A549 (cell line): Measurements from ENCODE around the gene ARL6IP5. TPM values are rescaled to one million over a fixed set of nuclear protein-coding genes. Genes with fewer than 3 reads are reported as not detected.

Source experiments
- ATAC-seq, 2 experiments: fragments of 200-7000 bp in 1 of 2; fragments of >200 bp in 1 of 2; cut with Nextera tagmentation in 1 of 2; cut with Tn5 transposase in 1 of 2; 3 replicates each; pipeline versions ENCODE4 v1.8.0 to v1.9.1; 2018 to 2020; ENCODE audit warnings: mild to moderate bottlenecking in 1 of 2, moderate library complexity in 1 of 2
- CTCF ChIA-PET: fragments of 300-600 bp; sonication (Branson Sonifier 250); formaldehyde crosslinking; extraction: SDS; loops from one replicate; lab custom pipeline; 2021; ENCODE audit warnings: antibody characterized with exemption, inconsistent platforms; lab: Yijun Ruan, JAX
- POLR2A ChIA-PET: fragments of 350-600 bp; formaldehyde crosslinking; extraction: SDS; loops from one replicate; lab custom pipeline; 2021; ENCODE audit warnings: antibody characterized with exemption, inconsistent platforms; lab: Yijun Ruan, JAX
- DNase-seq, 2 experiments: peaks; one replicate each; pipeline versions ENCODE4 v3.0.0 to v3.0.0-alpha.2; 2011 to 2016; ENCODE audit warnings: low read depth in 1 of 2, low spot score in 1 of 2
- FAIRE-seq: peaks from 2 replicates; lab custom pipeline; 2011; peaks lifted over from hg19 to GRCh38; lab: Jason Lieb, UNC
- H3K27ac ChIP-seq, 2 experiments: fragments of >200 bp; sonication (Bioruptor Twin); formaldehyde crosslinking; 3 replicates each; pipeline ENCODE4 v1.5.1; 2016 to 2017
- H3K4me1 ChIP-seq: fragments of >200 bp; sonication (Bioruptor Twin); formaldehyde crosslinking; 3 replicates; pipeline ENCODE4 v1.6.1; 2016
- H3K4me2 ChIP-seq: fragments of >200 bp; sonication (Bioruptor Twin); formaldehyde crosslinking; 3 replicates; pipeline ENCODE4 v1.6.1; 2016
- H3K4me3 ChIP-seq: fragments of >200 bp; sonication (Bioruptor Twin); formaldehyde crosslinking; 3 replicates; pipeline ENCODE4 v1.5.1; 2016
- H3K9me3 ChIP-seq: fragments of >200 bp; sonication (Bioruptor Twin); formaldehyde crosslinking; 3 replicates; pipeline ENCODE4 v1.6.1; 2016
- BHLHE40 ChIP-seq: IDR thresholded peaks from 2 replicates; pipeline ENCODE4 v1.6.1; 2012; ENCODE audit warnings: low read depth, low read length, inconsistent platforms
- CEBPB ChIP-seq, 2 experiments: fragments of >200 bp in 1 of 2; sonication (Bioruptor Twin) in 1 of 2; formaldehyde crosslinking in 1 of 2; IDR thresholded peaks; 2 replicates each; pipeline ENCODE4 v1.6.1; 2012 to 2016
- CHD2 ChIP-seq: fragments of 150-350 bp; IDR thresholded peaks from 2 replicates; pipeline ENCODE4 v1.6.1; 2014; ENCODE audit warnings: low read length; ENCODE audit not compliant: partially characterized antibody
- E2F6 ChIP-seq: IDR thresholded peaks from 2 replicates; pipeline ENCODE4 v1.6.1; 2012; ENCODE audit warnings: low read depth, borderline replicate concordance
- EHF ChIP-seq: fragments of 250-450 bp; sonication (Bioruptor Pico); IDR thresholded peaks from 2 replicates; pipeline ENCODE4 v1.5.0; 2020; ENCODE audit warnings: mild to moderate bottlenecking
- EHMT2 ChIP-seq: fragments of 200-600 bp; sonication (generic); IDR thresholded peaks from 2 replicates; pipeline ENCODE4 v1.6.1; 2016; ENCODE audit warnings: antibody characterized with exemption, low read depth, mild to moderate bottlenecking, moderate library complexity
- ELK1 ChIP-seq: fragments of 150-350 bp; IDR thresholded peaks from 2 replicates; pipeline ENCODE4 v1.6.1; 2014; ENCODE audit warnings: low read depth, mild to moderate bottlenecking, low read length
- EP300 ChIP-seq, 2 experiments: fragments of >200 bp; sonication (Bioruptor Twin); formaldehyde crosslinking; IDR thresholded peaks; 2 replicates in 1 of 2; 3 replicates in 1 of 2; pipeline ENCODE4 v1.6.1; 2016 to 2017
- ESRRA ChIP-seq: fragments of 150-350 bp; IDR thresholded peaks from 2 replicates; pipeline ENCODE4 v1.6.1; 2014; ENCODE audit warnings: mild to moderate bottlenecking, low read length, borderline replicate concordance
- FOSB ChIP-seq: fragments of 250-450 bp; sonication (Bioruptor Pico); IDR thresholded peaks from 2 replicates; pipeline ENCODE4 v1.5.0; 2020; ENCODE audit warnings: mild to moderate bottlenecking, moderate library complexity
- HEYL ChIP-seq: fragments of 250-450 bp; sonication (Bioruptor Pico); IDR thresholded peaks from 2 replicates; pipeline ENCODE4 v1.8.0; 2021; ENCODE audit warnings: mild to moderate bottlenecking, moderate library complexity
- JUN ChIP-seq, 2 experiments: fragments of >200 bp; sonication (Bioruptor Twin); formaldehyde crosslinking; IDR thresholded peaks; 2 replicates in 1 of 2; 3 replicates in 1 of 2; pipeline ENCODE4 v1.6.1; 2016 to 2017
- JUNB ChIP-seq: fragments of >200 bp; sonication (Bioruptor Twin); formaldehyde crosslinking; IDR thresholded peaks from 2 replicates; pipeline ENCODE4 v1.6.1; 2016
- MAX ChIP-seq: IDR thresholded peaks from 2 replicates; pipeline ENCODE4 v1.6.1; 2012
- MYC ChIP-seq: IDR thresholded peaks from 2 replicates; pipeline ENCODE4 v1.6.1; 2012; ENCODE audit warnings: mild to moderate bottlenecking, inconsistent platforms, low read length, improper control_type of control experiment, borderline replicate concordance
- NFE2L2 ChIP-seq: fragments of 150-350 bp; conservative IDR thresholded peaks from 2 replicates; pipeline ENCODE4 v1.6.1; 2014; ENCODE audit warnings: low read length
- NPAS2 ChIP-seq: fragments of 250-450 bp; sonication (Bioruptor Pico); IDR thresholded peaks from 2 replicates; pipeline ENCODE4 v1.8.0; 2022; ENCODE audit warnings: mild to moderate bottlenecking, moderate library complexity, borderline replicate concordance
- PBX3 ChIP-seq: IDR thresholded peaks from 2 replicates; pipeline ENCODE4 v1.6.1; 2012
- RCOR1 ChIP-seq: fragments of 150-350 bp; IDR thresholded peaks from 2 replicates; pipeline ENCODE4 v1.6.1; 2014; ENCODE audit warnings: antibody characterized with exemption, low read length, low read depth
- TFCP2L1 ChIP-seq: fragments of 250-450 bp; sonication (Bioruptor Pico); IDR thresholded peaks from 2 replicates; pipeline ENCODE4 v1.5.0; 2021; ENCODE audit warnings: mild to moderate bottlenecking
- TP53 ChIP-seq: fragments of 250-450 bp; sonication (Bioruptor Pico); IDR thresholded peaks from 2 replicates; pipeline ENCODE4 v1.5.0; 2021; ENCODE audit warnings: mild to moderate bottlenecking, moderate library complexity
- ZFP36 ChIP-seq: fragments of 450-650 bp; IDR thresholded peaks from 2 replicates; pipeline ENCODE4 v1.6.1; 2014; ENCODE audit warnings: borderline replicate concordance; ENCODE audit not compliant: partially characterized antibody
- ZNF302 ChIP-seq: fragments of 250-450 bp; sonication (Bioruptor Pico); IDR thresholded peaks from 2 replicates; pipeline ENCODE4 v1.9.0; 2021; ENCODE audit warnings: inconsistent platforms, mild to moderate bottlenecking, moderate library complexity
- WGBS: methylation state at CpG from one replicate; pipeline ENCODE4 v1.1.6; 2017; ENCODE audit errors: missing lambda C conversion rate; 5-methylcytosine and 5-hydroxymethylcytosine counted together
- polyA plus RNA-seq, 4 experiments: library from polyadenylated mRNA; depleted of rRNA in 3 of 4; stranded (reverse); fragments of >200 nt; fragmentation: RNase III in 1 of 4; extraction: RNeasy Plus Mini Kit Qiagen cat#74134 plus additional on column Dnase treatment in 1 of 4; gene quantifications; 2 replicates in 3 of 4; 3 replicates in 1 of 4; pipeline ENCODE4 v1.2.3, GENCODE V29; 2011 to 2017

Gene ARL6IP5
- polyA plus RNA-seq, 2 of the 4 experiments (the other 2 are of a cell fraction), result 73.8 to 109 TPM

- ATAC-seq, result no peak
- POLR2A ChIA-PET, result no interaction called here
- TF ChIP-seq FOSB (CRISPR knock-in tag) (no peak), JUN (IDR thresholded peaks at IDR 0.05) (no peak), TFCP2L1 (CRISPR knock-in tag) (no peak), RCOR1 (no peak), NFE2L2 (no peak), ZNF302 (no peak), ESRRA (no peak), MAX (no peak), EP300 (IDR thresholded peaks at IDR 0.05) (no peak), EHF (CRISPR knock-in tag) (no peak), PBX3 (no peak)
- no peak for FAIRE-seq
- Histone ChIP-seq H3K4me2 (no peak overlapping the region), H3K27ac (no peak overlapping the region), H3K4me1 (no peaks in the 10 kb centered on the region), H3K9me3 (no peaks in the 10 kb centered on the region), H3K4me3 (no peak overlapping the region)
- DNase-seq, result no peak
- CTCF ChIA-PET, result interaction anchor here (3.7 kb wide), 1 partner anchor 15 kb away, joined by 19 read pairs; no protein-coding TSS in a partner anchor
- 49% methylated on average over 3 of the region's 3 CpGs for WGBS
These were observed 20.6 kb downstream of the ARL6IP5 start for GRCh38 chr3:69105320-69105719.

- H3K27ac ChIP-seq, result no peak overlapping the region
- no peak for DNase-seq
- no peaks in the 10 kb centered on the region for H3K9me3 ChIP-seq
- ChIA-PET POLR2A (interaction anchor here (0.6 kb wide), 1 partner anchor 14 kb away, joined by 4 read pairs; the partner anchor contains the start of gene LMOD3), CTCF (interaction anchor here (1.0 kb wide), 1 partner anchor 13 kb away, joined by 4 read pairs; no protein-coding TSS in a partner anchor)
- TF ChIP-seq HEYL (no peak), E2F6 (no peak), ELK1 (no peak), MAX (no peak), CHD2 (no peak), JUNB (no peak), ZFP36 (no peak), EHMT2 (no peak)
- ATAC-seq, result no peak
- no peak overlapping the region for H3K4me3 ChIP-seq
- H3K4me1 ChIP-seq, result no peaks in the 10 kb centered on the region
- H3K4me2 ChIP-seq, result no peak overlapping the region
- WGBS, result 92% methylated on average over 5 of the region's 5 CpGs
- no peak for FAIRE-seq
These were observed 23.1 kb downstream of the ARL6IP5 start for GRCh38 chr3:69107841-69108240.

- ATAC-seq (no peak), FAIRE-seq (no peak)
- CTCF ChIA-PET, result interaction anchor here (0.7 to 1.5 kb wide), 5 partner anchors 11 to 318 kb away, joined by 3 to 4 read pairs (median 3); no protein-coding TSS in a partner anchor
- Histone ChIP-seq H3K4me3 (no peak overlapping the region), H3K4me1 (no peaks in the 10 kb centered on the region)
- no peak for TF ChIP-seq MYC
- TF ChIP-seq NPAS2 (CRISPR knock-in tag), result no peak
- TF ChIP-seq CEBPB (IDR thresholded peaks at IDR 0.05), result no peak
- no peak for TF ChIP-seq EHF (CRISPR knock-in tag)
- no peak for TF ChIP-seq BHLHE40
- TF ChIP-seq TP53, result no peak
- TF ChIP-seq, all 56 proteins: peak for 0
- no peak overlapping the region for H3K27ac ChIP-seq
- WGBS, result 86% methylated on average over 5 of the region's 5 CpGs
- no peak overlapping the region for H3K4me2 ChIP-seq
- DNase-seq, result no peak
- no peaks in the 10 kb centered on the region for H3K9me3 ChIP-seq
- POLR2A ChIA-PET, result no interaction called here
These were observed 24.1 kb downstream of the ARL6IP5 start for GRCh38 chr3:69108811-69109210.
